ENCODE data around the gene ZNF628. TPM values are rescaled to one million over a fixed set of nuclear protein-coding genes. Genes with fewer than 3 reads are reported as not detected.
A peak's percentile ranks its signal among the peaks of the same experiment; 100 is the strongest.

ZNF628 gene
- total and polyA plus RNA-seq, 2 donors (not counting 1 experiment from before 2014, with no cell fraction given): 13.3 to 18.3 TPM

GRCh38 chr19:55516878-55517620, 40.6 kb downstream of the ZNF628 start:
- H3K4me2 ChIP-seq (replicated peaks; ENCODE audit: low read depth, low read length, poor library complexity, severe bottlenecking): peak overlapping the region; percentile 86
- H3K4me3 ChIP-seq (ENCODE audit: control extremely low read depth in 1 of 5, extremely low read depth in 1 of 5, insufficient read depth in 1 of 5, low read depth in 2 of 5, low read length in 4 of 5): peak overlapping the region in 4 of 5 experiments; percentile 53 to 60 (median 58)
- peak overlapping the region; percentile 63 for H2AFZ ChIP-seq (ENCODE audit: insufficient read depth, low read depth, low read length, poor library complexity, severe bottlenecking)
- Mint-ChIP-seq H3K4me3 (peak overlapping the region; percentile 88), H3K27ac (peak overlapping the region; percentile 84), H3K27me3 (peaks cover 8% of the 10 kb centered on the region), H3K9me3 (ENCODE audit: insufficient read depth) (no peaks in the 10 kb centered on the region), H3K4me1 (peaks cover 9% of the 10 kb centered on the region)
- peaks cover 0 to 4% (median 0%) of the 10 kb centered on the region in 3 donors for H3K9me3 ChIP-seq (ENCODE audit: control extremely low read depth in 1 of 3, control insufficient read depth in 2 of 3, insufficient read depth in 1 of 3, low read length in 2 of 3)
- peaks cover 4 to 11% of the 10 kb centered on the region in 2 donors for H3K4me1 ChIP-seq (ENCODE audit: control insufficient read depth in 2 of 2, insufficient read depth in 2 of 2, low read length in 2 of 2)
- H4K20me1 ChIP-seq (ENCODE audit: control insufficient read depth, insufficient read depth, low read length, poor library complexity, severe bottlenecking): no peaks in the 10 kb centered on the region
- no peaks in the 10 kb centered on the region for H3K36me3 ChIP-seq (replicated peaks in 1 of 2; ENCODE audit: control extremely low read depth in 1 of 2, control insufficient read depth in 1 of 2, extremely low read depth in 1 of 2, insufficient read depth in 2 of 2, low read length in 1 of 2)
- DNase-seq: peak; percentile 94
- peak overlapping the region; percentile 69 for H3K9ac ChIP-seq (ENCODE audit: low read length)
- 9% methylated on average over 61 of the region's 61 CpGs for WGBS (ENCODE audit: insufficient coverage)
- H3K27me3 ChIP-seq (replicated peaks in 1 of 4; ENCODE audit: control extremely low read depth in 1 of 4, control insufficient read depth in 3 of 4, insufficient read depth in 4 of 4, low read length in 3 of 4): peaks cover 0 to 8% (median 0%) of the 10 kb centered on the region in 4 experiments
- POLR2A ChIA-PET: interaction anchor here (0.7 to 1.5 kb wide), 3 partner anchors 82 to 107 kb away, joined by 3 to 4 read pairs (median 3); partner anchors contain the start of genes FIZ1 and ZNF784
- intact Hi-C loops (cut with micrococcal nuclease): loop anchor here (1.0 kb wide), 3 partner anchors 13 to 114 kb away; partner anchors contain the start of gene ZNF784
- H3K79me2 ChIP-seq (ENCODE audit: control insufficient read depth, insufficient read depth, low read length): no peaks in the 10 kb centered on the region
- TF ChIP-seq EZH2 (IDR thresholded peaks at IDR 0.05; ENCODE audit: borderline replicate concordance, insufficient read depth, low read depth, low read length, poor library complexity, severe bottlenecking) (no peak), CTCF (IDR thresholded peaks at IDR 0.05) (peak; percentile 81)
- peak overlapping the region; percentile 91 to 93 for H3K27ac ChIP-seq (ENCODE audit: low read length in 2 of 2)
- CTCF ChIA-PET: interaction anchor here (0.6 to 7.4 kb wide), 12 partner anchors 9 to 1415 kb away, joined by 3 to 132 read pairs (median 4); partner anchors contain the start of genes FIZ1, ZNF784 and ZNF865
- peak; percentile 100 for ATAC-seq (ENCODE audit: low read depth)
